ENCODE measurements around the gene ACADM.

DNA sequence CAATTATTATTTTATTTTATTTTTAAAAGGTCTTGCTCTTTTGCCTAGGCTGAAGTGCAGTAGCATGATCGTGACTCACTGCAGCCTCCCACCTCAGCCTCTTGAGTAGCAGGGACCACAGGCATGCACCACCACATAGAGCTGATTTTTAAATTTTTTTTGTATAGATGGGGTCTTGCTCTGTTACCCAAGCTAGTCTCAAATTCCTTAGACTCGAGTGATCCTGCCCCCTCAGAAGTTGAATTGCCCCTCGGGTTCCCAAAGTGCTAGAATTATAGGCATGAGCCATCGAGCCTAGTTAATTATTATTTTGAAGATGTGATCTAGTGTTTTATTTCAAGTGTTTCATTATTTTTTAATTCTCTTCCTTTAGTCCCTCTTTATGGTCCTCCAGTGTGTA is 84.4 kb downstream of the ACADM start:
- TF ChIP-seq, protein P1, sequence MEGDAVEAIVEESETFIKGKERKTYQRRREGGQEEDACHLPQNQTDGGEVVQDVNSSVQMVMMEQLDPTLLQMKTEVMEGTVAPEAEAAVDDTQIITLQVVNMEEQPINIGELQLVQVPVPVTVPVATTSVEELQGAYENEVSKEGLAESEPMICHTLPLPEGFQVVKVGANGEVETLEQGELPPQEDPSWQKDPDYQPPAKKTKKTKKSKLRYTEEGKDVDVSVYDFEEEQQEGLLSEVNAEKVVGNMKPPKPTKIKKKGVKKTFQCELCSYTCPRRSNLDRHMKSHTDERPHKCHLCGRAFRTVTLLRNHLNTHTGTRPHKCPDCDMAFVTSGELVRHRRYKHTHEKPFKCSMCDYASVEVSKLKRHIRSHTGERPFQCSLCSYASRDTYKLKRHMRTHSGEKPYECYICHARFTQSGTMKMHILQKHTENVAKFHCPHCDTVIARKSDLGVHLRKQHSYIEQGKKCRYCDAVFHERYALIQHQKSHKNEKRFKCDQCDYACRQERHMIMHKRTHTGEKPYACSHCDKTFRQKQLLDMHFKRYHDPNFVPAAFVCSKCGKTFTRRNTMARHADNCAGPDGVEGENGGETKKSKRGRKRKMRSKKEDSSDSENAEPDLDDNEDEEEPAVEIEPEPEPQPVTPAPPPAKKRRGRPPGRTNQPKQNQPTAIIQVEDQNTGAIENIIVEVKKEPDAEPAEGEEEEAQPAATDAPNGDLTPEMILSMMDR (IDR thresholded peaks at IDR 0.05): no peak
- no peak for TF ChIP-seq EP300 (IDR thresholded peaks at IDR 0.05)

Data from esophagus muscularis mucosa (tissue), 3 donors.